VCaP (cell line): ENCODE results near the gene CDH6.

Source experiments
- H3K27ac ChIP-seq: fragments of 450-650 bp; 2 replicates; pipeline ENCODE4 v1.5.1; 2017
- CTCF ChIP-seq: fragments of 450-650 bp; conservative IDR thresholded peaks from 2 replicates; pipeline ENCODE4 v1.5.1; 2017; ENCODE audit warnings: mild to moderate bottlenecking, moderate library complexity

CDH6 gene

GRCh38 chr5:31193591-31194467 lies at the start of gene CDH6:
Gene CDH6 (plus strand): TSS chr5:31193686. CDS start chr5:31267474, 73,788 bp downstream.
- no peak within 1 kb of the TSS for H3K27ac ChIP-seq
- TF ChIP-seq CTCF, result no peak

GRCh38 chr5:31144364-31144763 lies 49.1 kb upstream of the CDH6 start:
- no peak for TF ChIP-seq CTCF
- no peak overlapping the region for H3K27ac ChIP-seq

GRCh38 chr5:31148959-31149475 lies 44.5 kb upstream of the CDH6 start:
- no peak for TF ChIP-seq CTCF
- H3K27ac ChIP-seq, result no peak overlapping the region

GRCh38 chr5:31153521-31153920 lies 40.0 kb upstream of the CDH6 start:
- H3K27ac ChIP-seq, result no peak overlapping the region
- TF ChIP-seq CTCF, result no peak

GRCh38 chr5:31156631-31157160 lies 36.8 kb upstream of the CDH6 start:
- no peak overlapping the region for H3K27ac ChIP-seq
- TF ChIP-seq CTCF, result no peak

- no peak overlapping the region for H3K27ac ChIP-seq
- no peak for TF ChIP-seq CTCF
Measured at GRCh38 chr5:31157720-31158119, 35.8 kb upstream of the CDH6 start.

- no peak for TF ChIP-seq CTCF
Measured at GRCh38 chr5:31158686-31159085, 34.8 kb upstream of the CDH6 start.

More at GRCh38 chr5:31158686-31159085, 34.8 kb upstream of the CDH6 start:
- no peak overlapping the region for H3K27ac ChIP-seq
